Suprapubic skin (tissue), 4 donors: Measurements from ENCODE around the gene SLC35E3. TPM values are rescaled to one million over a fixed set of nuclear protein-coding genes. Genes with fewer than 3 reads are reported as not detected.

Experiments used
- DNase-seq, 2 donors: peaks; one replicate each; pipeline ENCODE4 v3.0.0-alpha.2; 2019; ENCODE audit warnings: low spot score in 2 of 2
- H3K27ac ChIP-seq: fragments of 200-600 bp; sonication (generic); one replicate; pipeline ENCODE4 v1.5.1; 2019
- H3K27me3 ChIP-seq: fragments of 200-600 bp; sonication (generic); one replicate; pipeline ENCODE4 v1.5.1; 2019
- H3K36me3 ChIP-seq: fragments of 200-600 bp; sonication (generic); one replicate; pipeline ENCODE4 v1.5.1; 2019
- H3K4me1 ChIP-seq: fragments of 200-600 bp; sonication (generic); one replicate; pipeline ENCODE4 v1.5.1; 2019
- H3K4me3 ChIP-seq: fragments of 200-600 bp; sonication (generic); one replicate; pipeline ENCODE4 v1.5.1; 2019; ENCODE audit warnings: mild to moderate bottlenecking
- H3K9me3 ChIP-seq: fragments of 200-600 bp; sonication (generic); one replicate; pipeline ENCODE4 v1.5.1; 2019
- CTCF ChIP-seq, 2 donors: fragments of 200-600 bp in 1 of 2; fragments of 450-650 bp in 1 of 2; sonication (generic) in 1 of 2; IDR thresholded peaks; one replicate each; pipeline ENCODE4 v1.5.1; 2016 to 2019; ENCODE audit warnings: antibody characterized with exemption in 2 of 2, mild to moderate bottlenecking in 1 of 2, moderate library complexity in 1 of 2
- EP300 ChIP-seq: sonication (generic); formaldehyde crosslinking; IDR thresholded peaks from one replicate; pipeline ENCODE4 v1.6.1; 2017; ENCODE audit warnings: antibody characterized with exemption
- POLR2A ChIP-seq, 2 donors: fragments of 450-650 bp; IDR thresholded peaks; one replicate each; pipeline ENCODE4 v1.6.1; 2017; ENCODE audit warnings: antibody characterized with exemption in 2 of 2, mild to moderate bottlenecking in 2 of 2, moderate library complexity in 2 of 2
- POLR2AphosphoS5 ChIP-seq, 3 donors: sonication (generic); formaldehyde crosslinking; IDR thresholded peaks; one replicate each; pipeline ENCODE4 v1.6.1; 2017; ENCODE audit warnings: antibody characterized with exemption in 3 of 3
- WGBS: methylation state at CpG from one replicate; pipeline ENCODE4 v1.1.5; 2018; 5-methylcytosine and 5-hydroxymethylcytosine counted together
- total RNA-seq, 4 donors: library from RNA; depleted of rRNA; stranded (reverse); fragments of >200 nt; gene quantifications; one replicate each; pipeline ENCODE4 v1.1.0, GENCODE V29; 2016

Gene SLC35E3
- total RNA-seq, 4 donors from 2014 or later, result 3.6 to 17.0 (median 9.7) TPM

GRCh38 chr12:68775121-68775630 is 29.2 kb downstream of the SLC35E3 start:
- no peaks in the 10 kb centered on the region for H3K9me3 ChIP-seq
- DNase-seq, result no peak
- WGBS, result 88% methylated on average over 7 of the region's 7 CpGs
- TF ChIP-seq CTCF (IDR thresholded peaks at IDR 0.05), result no peak
- no peak for TF ChIP-seq POLR2A (IDR thresholded peaks at IDR 0.05)
- TF ChIP-seq EP300, result no peak
- no peak for TF ChIP-seq POLR2AphosphoS5 (IDR thresholded peaks at IDR 0.05)
- no peaks in the 10 kb centered on the region for H3K36me3 ChIP-seq
- no peak overlapping the region for H3K4me3 ChIP-seq
- H3K4me1 ChIP-seq, result no peaks in the 10 kb centered on the region
- no peak overlapping the region for H3K27ac ChIP-seq
- no peaks in the 10 kb centered on the region for H3K27me3 ChIP-seq

- Histone ChIP-seq H3K9me3 (no peaks in the 10 kb centered on the region), H3K27me3 (no peaks in the 10 kb centered on the region), H3K4me1 (peaks cover 5% of the 10 kb centered on the region), H3K27ac (no peak overlapping the region), H3K4me3 (no peak overlapping the region), H3K36me3 (no peaks in the 10 kb centered on the region)
- TF ChIP-seq EP300 (no peak), POLR2AphosphoS5 (IDR thresholded peaks at IDR 0.05) (no peak), CTCF (IDR thresholded peaks at IDR 0.05) (no peak), POLR2A (IDR thresholded peaks at IDR 0.05) (no peak)
- 70% methylated on average over 5 of the region's 5 CpGs for WGBS
- DNase-seq, result no peak
These were observed 31.1 kb downstream of the SLC35E3 start for GRCh38 chr12:68776976-68777610.

- no peaks in the 10 kb centered on the region for H3K36me3 ChIP-seq
- H3K9me3 ChIP-seq, result no peaks in the 10 kb centered on the region
- DNase-seq, result no peak
- TF ChIP-seq CTCF (IDR thresholded peaks at IDR 0.05), result no peak
- no peak for TF ChIP-seq POLR2A (IDR thresholded peaks at IDR 0.05)
- no peak for TF ChIP-seq EP300
- TF ChIP-seq POLR2AphosphoS5 (IDR thresholded peaks at IDR 0.05), result no peak
- H3K27ac ChIP-seq, result no peak overlapping the region
- H3K4me1 ChIP-seq, result peaks cover 5% of the 10 kb centered on the region
- H3K27me3 ChIP-seq, result no peaks in the 10 kb centered on the region
- no peak overlapping the region for H3K4me3 ChIP-seq
These were observed 33.3 kb downstream of the SLC35E3 start for GRCh38 chr12:68779280-68779679.

DNA sequence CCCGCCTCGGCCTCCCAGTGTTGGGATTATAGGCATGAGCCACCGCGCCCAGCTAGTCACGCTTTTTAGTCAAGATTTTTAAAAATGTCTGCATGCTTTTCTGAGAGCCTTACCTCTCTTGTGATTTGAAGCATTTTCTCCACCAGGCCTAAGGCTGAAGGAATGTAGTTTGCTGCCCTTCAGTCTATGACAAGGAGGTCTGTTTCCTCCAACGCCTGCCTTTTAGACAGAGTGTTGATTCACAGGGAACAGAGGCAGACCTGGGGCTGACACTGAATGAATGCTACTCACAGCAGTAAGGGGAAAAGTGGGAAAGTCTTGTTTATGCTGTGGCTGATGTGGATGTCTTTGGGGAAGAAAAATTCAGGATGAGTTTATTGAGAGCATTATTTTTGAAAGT is 34.8 kb downstream of the SLC35E3 start:
- no peak for TF ChIP-seq POLR2AphosphoS5 (IDR thresholded peaks at IDR 0.05)
- TF ChIP-seq EP300, result no peak
- TF ChIP-seq POLR2A (IDR thresholded peaks at IDR 0.05), result no peak
- TF ChIP-seq CTCF (IDR thresholded peaks at IDR 0.05), result no peak
- peaks cover 8% of the 10 kb centered on the region for H3K4me1 ChIP-seq
- H3K27me3 ChIP-seq, result no peaks in the 10 kb centered on the region
- WGBS, result 93% methylated on average over 6 of the region's 6 CpGs
- H3K4me3 ChIP-seq, result no peak overlapping the region
- H3K27ac ChIP-seq, result no peak overlapping the region
- no peaks in the 10 kb centered on the region for H3K36me3 ChIP-seq
- H3K9me3 ChIP-seq, result no peaks in the 10 kb centered on the region
- no peak for DNase-seq

DNA sequence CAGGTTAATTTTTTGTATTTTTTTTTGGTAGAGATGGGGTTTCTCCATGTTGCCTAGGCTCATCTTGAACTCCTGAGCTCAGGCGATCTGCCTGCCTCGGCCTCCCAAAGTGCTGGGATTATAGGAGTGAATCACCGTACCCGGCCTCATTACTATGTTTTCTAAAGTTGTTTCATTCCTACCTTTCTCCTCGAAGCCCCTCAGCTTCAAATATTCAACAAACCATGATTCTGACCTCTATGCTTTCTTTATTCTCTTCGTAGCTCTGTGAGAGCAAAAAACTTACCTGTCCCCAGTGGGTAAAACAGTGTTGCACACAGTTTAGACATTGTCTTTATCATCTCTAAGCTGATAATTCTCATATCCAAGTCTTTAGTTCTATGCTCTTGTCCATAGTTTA is 35.8 kb downstream of the SLC35E3 start:
- no peaks in the 10 kb centered on the region for H3K36me3 ChIP-seq
- DNase-seq, result no peak
- no peak overlapping the region for H3K4me3 ChIP-seq
- H3K9me3 ChIP-seq, result no peaks in the 10 kb centered on the region
- H3K4me1 ChIP-seq, result peaks cover 18% of the 10 kb centered on the region
- WGBS, result 96% methylated on average over 6 of the region's 6 CpGs
- H3K27ac ChIP-seq, result no peak overlapping the region
- no peaks in the 10 kb centered on the region for H3K27me3 ChIP-seq
- TF ChIP-seq POLR2AphosphoS5 (IDR thresholded peaks at IDR 0.05) (no peak), EP300 (no peak), CTCF (IDR thresholded peaks at IDR 0.05) (no peak), POLR2A (IDR thresholded peaks at IDR 0.05) (no peak)
